ENCODE measurements around the gene TCP11L2. TPM values are rescaled to one million over a fixed set of nuclear protein-coding genes. Genes with fewer than 3 reads are reported as not detected.

TCP11L2 gene
- polyA plus RNA-seq, 3 donors, result 23.5 to 37.3 (median 35.8) TPM

DNA sequence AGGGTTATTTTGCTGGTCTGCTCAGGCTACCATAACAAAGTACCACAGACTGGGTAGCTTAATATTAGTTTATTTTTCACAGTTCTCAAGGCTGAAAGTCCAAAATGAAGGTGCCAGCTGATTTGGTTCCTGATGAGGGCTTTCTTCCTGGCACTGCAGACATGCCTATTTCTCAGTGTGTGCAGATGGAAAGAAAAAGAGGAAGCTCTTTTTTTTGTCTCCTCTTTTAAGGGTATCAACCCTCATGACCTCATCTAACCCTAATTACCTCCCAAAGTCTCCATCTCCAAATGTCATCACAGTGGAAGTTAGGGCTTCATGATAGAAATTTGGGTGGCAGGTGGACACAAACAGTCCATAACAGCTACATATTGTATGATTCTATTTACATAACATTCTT, 30.0 kb downstream of the TCP11L2 start:
- no peak overlapping the region for H3K4me3 Mint-ChIP-seq
- H2AFZ ChIP-seq (ENCODE audit: insufficient read depth, low read depth, low read length, poor library complexity, severe bottlenecking), result no peak overlapping the region
- H4K20me1 ChIP-seq (ENCODE audit: insufficient read depth, low read length), result no peaks in the 10 kb centered on the region
- peak in 2 of 3 donors; percentile 18 to 44 for DNase-seq
- TF ChIP-seq, protein P1, sequence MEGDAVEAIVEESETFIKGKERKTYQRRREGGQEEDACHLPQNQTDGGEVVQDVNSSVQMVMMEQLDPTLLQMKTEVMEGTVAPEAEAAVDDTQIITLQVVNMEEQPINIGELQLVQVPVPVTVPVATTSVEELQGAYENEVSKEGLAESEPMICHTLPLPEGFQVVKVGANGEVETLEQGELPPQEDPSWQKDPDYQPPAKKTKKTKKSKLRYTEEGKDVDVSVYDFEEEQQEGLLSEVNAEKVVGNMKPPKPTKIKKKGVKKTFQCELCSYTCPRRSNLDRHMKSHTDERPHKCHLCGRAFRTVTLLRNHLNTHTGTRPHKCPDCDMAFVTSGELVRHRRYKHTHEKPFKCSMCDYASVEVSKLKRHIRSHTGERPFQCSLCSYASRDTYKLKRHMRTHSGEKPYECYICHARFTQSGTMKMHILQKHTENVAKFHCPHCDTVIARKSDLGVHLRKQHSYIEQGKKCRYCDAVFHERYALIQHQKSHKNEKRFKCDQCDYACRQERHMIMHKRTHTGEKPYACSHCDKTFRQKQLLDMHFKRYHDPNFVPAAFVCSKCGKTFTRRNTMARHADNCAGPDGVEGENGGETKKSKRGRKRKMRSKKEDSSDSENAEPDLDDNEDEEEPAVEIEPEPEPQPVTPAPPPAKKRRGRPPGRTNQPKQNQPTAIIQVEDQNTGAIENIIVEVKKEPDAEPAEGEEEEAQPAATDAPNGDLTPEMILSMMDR (IDR thresholded peaks at IDR 0.05), result no peak
- H3K4me1 ChIP-seq (ENCODE audit: control insufficient read depth in 1 of 2, insufficient read depth in 2 of 2, low read length in 2 of 2), result peaks cover 69 to 78% of the 10 kb centered on the region in 2 donors
- H3K27me3 ChIP-seq (ENCODE audit: control insufficient read depth in 2 of 2, insufficient read depth in 2 of 2, low read length in 2 of 2), result no peaks in the 10 kb centered on the region
- H3K27ac Mint-ChIP-seq, result peak overlapping the region in 4 of 7 donors; percentile 43 to 75 (median 58)
- no peak overlapping the region for H3K9ac ChIP-seq (ENCODE audit: insufficient read depth, low read length, poor library complexity, severe bottlenecking)
- H3K27me3 Mint-ChIP-seq (ENCODE audit: low read depth in 3 of 3), result peaks cover 0 to 2% (median 2%) of the 10 kb centered on the region in 3 donors
- no peaks in the 10 kb centered on the region for H3K9me3 Mint-ChIP-seq
- peaks cover 0 to 5% of the 10 kb centered on the region in 2 donors for H3K36me3 ChIP-seq (replicated peaks in 1 of 2; ENCODE audit: control insufficient read depth in 1 of 2, insufficient read depth in 2 of 2, low read length in 2 of 2)
- peaks cover 42 to 45% of the 10 kb centered on the region in 2 donors for H3K36me3 Mint-ChIP-seq
- no peaks in the 10 kb centered on the region for H3K9me3 ChIP-seq (replicated peaks in 1 of 2; ENCODE audit: control insufficient read depth in 1 of 2, insufficient read depth in 1 of 2, low read length in 2 of 2)
- H3K27ac ChIP-seq (ENCODE audit: low read depth in 1 of 2, low read length in 2 of 2), result no peak overlapping the region
- no peak overlapping the region for H3K4me3 ChIP-seq (replicated peaks in 1 of 3; ENCODE audit: low read depth in 2 of 3, low read length in 3 of 3)
- intact Hi-C loops (cut with micrococcal nuclease), result loop anchor here in 1 of 2 donors (10.0 kb wide), 1 partner anchor 108 kb away; no protein-coding TSS in a partner anchor
- no peak overlapping the region for H3K4me2 ChIP-seq (replicated peaks; ENCODE audit: extremely low read depth, low read length, poor library complexity, severe bottlenecking)
- no peaks in the 10 kb centered on the region for H3K79me2 ChIP-seq (ENCODE audit: insufficient read depth, low read length)
- peaks cover 79% of the 10 kb centered on the region for H3K4me1 Mint-ChIP-seq

DNA sequence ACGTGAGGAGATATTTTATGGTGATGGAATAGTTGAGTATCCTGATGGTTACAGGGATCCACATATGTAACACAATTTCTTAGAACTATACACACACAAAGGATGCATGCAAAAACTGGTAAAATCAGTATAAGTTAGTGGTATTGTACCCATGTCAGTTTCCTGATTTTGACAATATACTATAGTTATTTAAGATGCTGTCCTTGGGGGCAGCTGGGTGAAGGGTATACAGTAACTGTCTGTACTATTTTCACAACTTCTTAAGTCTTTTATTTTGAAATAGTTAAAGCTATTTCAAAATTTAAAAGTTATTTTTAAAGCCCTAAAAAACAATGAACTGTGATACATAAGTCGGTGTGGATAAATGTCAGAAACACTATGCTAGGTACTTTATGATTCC, 30.5 kb downstream of the TCP11L2 start:
- TF ChIP-seq, protein P1 (IDR thresholded peaks at IDR 0.05), result no peak
- Histone ChIP-seq H3K79me2 (ENCODE audit: insufficient read depth, low read length) (no peaks in the 10 kb centered on the region), H3K9ac (ENCODE audit: insufficient read depth, low read length, poor library complexity, severe bottlenecking) (no peak overlapping the region), H3K36me3 (replicated peaks in 1 of 2; ENCODE audit: control insufficient read depth in 1 of 2, insufficient read depth in 2 of 2, low read length in 2 of 2) (peaks cover 0 to 5% of the 10 kb centered on the region in 2 donors), H3K27me3 (ENCODE audit: control insufficient read depth in 2 of 2, insufficient read depth in 2 of 2, low read length in 2 of 2) (no peaks in the 10 kb centered on the region), H3K4me3 (replicated peaks in 1 of 3; ENCODE audit: low read depth in 2 of 3, low read length in 3 of 3) (no peak overlapping the region), H3K27ac (ENCODE audit: low read depth in 1 of 2, low read length in 2 of 2) (no peak overlapping the region), H3K9me3 (replicated peaks in 1 of 2; ENCODE audit: control insufficient read depth in 1 of 2, insufficient read depth in 1 of 2, low read length in 2 of 2) (no peaks in the 10 kb centered on the region), H3K4me1 (ENCODE audit: control insufficient read depth in 1 of 2, insufficient read depth in 2 of 2, low read length in 2 of 2) (peaks cover 69 to 78% of the 10 kb centered on the region in 2 donors), H3K4me2 (replicated peaks; ENCODE audit: extremely low read depth, low read length, poor library complexity, severe bottlenecking) (no peak overlapping the region), H4K20me1 (ENCODE audit: insufficient read depth, low read length) (no peaks in the 10 kb centered on the region), H2AFZ (ENCODE audit: insufficient read depth, low read depth, low read length, poor library complexity, severe bottlenecking) (no peak overlapping the region)
- DNase-seq, result no peak
- Mint-ChIP-seq H3K27ac (peak overlapping the region in 3 of 7 donors; percentile 43 to 75 (median 52)), H3K9me3 (no peaks in the 10 kb centered on the region), H3K4me1 (peaks cover 78% of the 10 kb centered on the region), H3K36me3 (peaks cover 44 to 48% of the 10 kb centered on the region in 2 donors), H3K4me3 (no peak overlapping the region), H3K27me3 (ENCODE audit: low read depth in 3 of 3) (peaks cover 0 to 2% (median 2%) of the 10 kb centered on the region in 3 donors)
- intact Hi-C loops (cut with micrococcal nuclease), result loop anchor here in 1 of 2 donors (10.0 kb wide), 1 partner anchor 108 kb away; no protein-coding TSS in a partner anchor
- no CpG with 5 or more reads among the region's 2 CpGs for WGBS (ENCODE audit: insufficient coverage)

Data from CD14-positive monocyte (primary cell).